Measurements from ENCODE around the gene BACE1-AS. TPM values are rescaled to one million over a fixed set of nuclear protein-coding genes. Genes with fewer than 3 reads are reported as not detected.

BACE1-AS gene
- total RNA-seq, 2 donors from 2014 or later = 7.5 to 9.0 TPM

DNA sequence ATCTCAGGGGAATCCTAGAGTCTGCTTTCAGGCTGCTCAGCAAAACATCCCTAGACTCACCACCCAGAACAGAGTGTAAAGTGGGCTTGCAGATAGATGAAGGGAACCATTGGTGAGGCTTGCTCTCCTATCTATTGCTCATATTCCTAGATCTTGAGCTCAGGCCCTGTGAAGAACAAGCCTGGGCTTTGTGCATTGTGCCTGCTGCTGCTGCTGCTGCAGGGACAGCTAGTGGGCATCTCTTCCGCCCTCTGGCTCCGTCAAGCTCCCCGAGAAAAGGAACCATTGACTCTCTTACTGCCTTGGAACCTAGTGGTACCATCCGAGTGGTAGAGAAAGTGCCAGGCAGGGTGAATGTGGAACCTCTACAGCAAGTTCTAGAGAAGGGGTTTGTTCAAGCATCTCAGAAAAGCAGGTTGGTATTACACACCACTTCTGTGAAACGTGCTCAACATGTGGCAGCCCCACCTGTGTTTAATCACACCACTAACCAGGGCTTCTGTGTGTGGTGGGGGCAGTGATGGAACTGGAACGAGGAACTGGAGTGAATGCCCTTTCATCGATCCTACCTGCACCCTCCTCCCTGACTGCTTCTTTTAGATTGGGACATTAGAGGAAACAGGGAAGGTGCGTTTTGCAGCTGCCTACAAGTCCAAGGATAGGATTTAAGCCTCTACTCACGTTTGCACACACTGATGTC is 4.4 kb downstream of the BACE1-AS start:
- TF ChIP-seq, protein P1, sequence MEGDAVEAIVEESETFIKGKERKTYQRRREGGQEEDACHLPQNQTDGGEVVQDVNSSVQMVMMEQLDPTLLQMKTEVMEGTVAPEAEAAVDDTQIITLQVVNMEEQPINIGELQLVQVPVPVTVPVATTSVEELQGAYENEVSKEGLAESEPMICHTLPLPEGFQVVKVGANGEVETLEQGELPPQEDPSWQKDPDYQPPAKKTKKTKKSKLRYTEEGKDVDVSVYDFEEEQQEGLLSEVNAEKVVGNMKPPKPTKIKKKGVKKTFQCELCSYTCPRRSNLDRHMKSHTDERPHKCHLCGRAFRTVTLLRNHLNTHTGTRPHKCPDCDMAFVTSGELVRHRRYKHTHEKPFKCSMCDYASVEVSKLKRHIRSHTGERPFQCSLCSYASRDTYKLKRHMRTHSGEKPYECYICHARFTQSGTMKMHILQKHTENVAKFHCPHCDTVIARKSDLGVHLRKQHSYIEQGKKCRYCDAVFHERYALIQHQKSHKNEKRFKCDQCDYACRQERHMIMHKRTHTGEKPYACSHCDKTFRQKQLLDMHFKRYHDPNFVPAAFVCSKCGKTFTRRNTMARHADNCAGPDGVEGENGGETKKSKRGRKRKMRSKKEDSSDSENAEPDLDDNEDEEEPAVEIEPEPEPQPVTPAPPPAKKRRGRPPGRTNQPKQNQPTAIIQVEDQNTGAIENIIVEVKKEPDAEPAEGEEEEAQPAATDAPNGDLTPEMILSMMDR (IDR thresholded peaks at IDR 0.05) = no peak
- peaks cover 0 to 14% of the 10 kb centered on the region in 2 donors for H3K4me1 ChIP-seq
- H3K27ac ChIP-seq = no peak overlapping the region
- no peaks in the 10 kb centered on the region for H3K27me3 ChIP-seq
- H3K36me3 ChIP-seq = peaks cover 30% of the 10 kb centered on the region
- H3K9me3 ChIP-seq = no peaks in the 10 kb centered on the region
- DNase-seq (ENCODE audit: low spot score) = no peak
- H3K4me3 ChIP-seq = no peak overlapping the region

DNA sequence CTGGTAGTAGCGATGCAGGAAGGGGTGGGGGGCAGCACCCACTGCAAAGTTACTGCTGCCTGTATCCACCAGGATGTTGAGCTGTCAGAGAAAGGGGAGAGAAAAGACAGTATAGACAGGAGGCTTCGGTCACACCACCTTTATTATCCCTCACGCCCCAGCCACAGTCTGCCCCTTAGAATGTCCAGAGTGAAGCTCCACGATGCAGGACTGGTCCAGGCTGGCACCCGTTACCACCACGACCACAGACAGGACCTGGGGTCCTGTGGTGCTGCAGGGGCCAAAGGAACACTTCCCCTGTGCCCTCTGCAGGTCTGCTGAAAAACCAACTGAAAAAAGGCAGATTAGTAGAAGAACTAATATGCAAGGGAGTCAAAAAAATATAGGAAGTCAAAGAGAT is 5.7 kb downstream of the BACE1-AS start:
- H3K9me3 ChIP-seq = no peaks in the 10 kb centered on the region

DNA sequence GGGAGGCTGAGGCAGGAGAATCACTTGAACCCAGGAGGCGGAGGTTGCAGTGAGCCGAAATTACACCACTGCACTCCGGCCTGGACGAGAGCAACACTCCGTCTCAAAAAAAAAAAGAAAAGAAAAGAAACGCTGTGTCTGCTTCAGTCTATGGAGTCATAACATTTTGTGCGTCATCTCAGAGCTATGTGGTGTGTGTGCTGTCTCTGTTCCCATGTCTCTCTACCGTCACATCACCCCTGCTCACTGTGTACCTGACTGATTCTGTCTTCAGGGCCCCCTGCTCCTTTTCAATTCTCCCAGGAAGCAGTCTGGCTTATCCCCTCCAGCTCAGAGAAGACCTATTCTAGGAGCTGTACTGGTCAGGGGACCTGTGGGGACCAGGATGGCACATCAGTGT is 7.0 kb downstream of the BACE1-AS start:
- Histone ChIP-seq H3K4me3 (no peak overlapping the region), H3K27me3 (no peaks in the 10 kb centered on the region), H3K36me3 (peaks cover 6% of the 10 kb centered on the region), H3K27ac (no peak overlapping the region), H3K9me3 (no peaks in the 10 kb centered on the region), H3K4me1 (peaks cover 0 to 19% of the 10 kb centered on the region in 2 donors)
- TF ChIP-seq, protein P1 (IDR thresholded peaks at IDR 0.05) = no peak
- DNase-seq (ENCODE audit: low spot score) = no peak

More for the DNA sequence above, 5.7 kb downstream of the BACE1-AS start:
- Histone ChIP-seq H3K4me3 (no peak overlapping the region), H3K27me3 (no peaks in the 10 kb centered on the region), H3K4me1 (peaks cover 0 to 19% of the 10 kb centered on the region in 2 donors), H3K27ac (no peak overlapping the region), H3K36me3 (peaks cover 18% of the 10 kb centered on the region)
- TF ChIP-seq, protein P1 (IDR thresholded peaks at IDR 0.05) = no peak
- DNase-seq (ENCODE audit: low spot score) = no peak

DNA sequence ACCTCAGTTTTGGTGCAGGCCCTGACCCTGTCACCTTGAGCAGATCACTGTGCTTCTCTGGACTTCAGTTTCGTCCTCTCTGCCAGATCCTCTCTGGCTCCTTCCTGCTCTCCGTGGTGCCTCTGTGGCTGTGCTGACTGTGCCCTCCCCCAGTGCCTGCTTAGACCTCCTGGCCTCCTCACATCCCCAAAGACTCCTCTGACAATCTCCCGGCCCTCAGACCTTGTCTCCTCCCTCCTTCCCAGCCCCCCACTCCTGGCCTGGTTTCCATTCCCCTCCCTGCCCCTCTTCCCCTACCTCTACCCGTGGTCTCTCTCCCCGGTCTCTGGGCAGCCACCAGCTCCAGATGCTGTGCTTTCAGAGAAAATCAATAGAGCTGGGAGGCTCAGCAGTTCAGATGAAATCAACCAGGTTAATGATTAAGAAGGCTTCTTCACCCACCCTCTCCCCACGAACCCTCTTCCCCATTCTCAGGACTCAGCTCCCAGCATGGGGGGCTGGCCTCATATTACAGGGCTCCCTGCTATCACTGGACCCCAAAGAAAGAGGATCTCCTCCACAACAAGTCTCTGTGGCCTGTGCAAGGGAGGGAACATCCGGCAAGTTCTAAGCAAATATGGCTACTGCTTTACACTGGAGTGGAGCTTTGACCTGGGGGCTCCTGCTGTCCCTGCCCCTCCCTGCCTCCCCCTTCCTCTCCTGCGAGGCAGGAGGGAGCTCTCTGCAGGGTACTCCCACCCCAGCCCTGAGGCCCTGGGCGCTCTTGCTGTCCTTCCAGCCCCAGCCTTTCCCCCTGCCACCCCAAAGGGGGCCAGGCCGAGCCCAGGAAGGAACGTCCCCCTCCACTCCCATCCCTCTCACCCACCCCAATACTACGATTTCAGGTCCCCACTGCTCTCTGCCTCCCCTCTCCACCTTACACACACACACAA is 8.5 kb downstream of the BACE1-AS start:
- H3K4me1 ChIP-seq = peaks cover 0 to 19% of the 10 kb centered on the region in 2 donors
- no peak overlapping the region for H3K27ac ChIP-seq
- no peaks in the 10 kb centered on the region for H3K9me3 ChIP-seq
- no peaks in the 10 kb centered on the region for H3K36me3 ChIP-seq
- H3K27me3 ChIP-seq = no peaks in the 10 kb centered on the region
- no peak for DNase-seq (ENCODE audit: low spot score)
- TF ChIP-seq, protein P1 (IDR thresholded peaks at IDR 0.05) = no peak
- H3K4me3 ChIP-seq = peak overlapping the region in 1 of 2 donors; percentile 24

DNA sequence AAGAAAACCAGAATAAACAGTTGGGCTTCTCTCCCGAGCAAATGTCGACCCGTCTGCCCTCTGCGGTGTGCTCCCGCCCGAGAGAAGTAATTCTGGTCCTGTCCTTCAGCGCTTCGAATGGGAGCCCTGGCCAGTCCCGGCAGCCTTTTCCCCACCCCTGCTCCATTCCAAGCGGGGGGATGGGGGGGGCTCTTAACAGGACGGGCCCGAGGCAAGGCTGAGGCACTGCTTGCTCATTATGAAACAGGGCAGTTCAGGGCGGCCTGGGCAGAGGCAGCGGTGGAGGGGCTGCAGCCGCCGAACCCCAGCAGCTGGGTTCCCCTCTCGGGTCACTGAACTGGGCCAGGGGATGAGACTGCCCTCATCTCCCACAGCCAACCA is 9.1 kb downstream of the BACE1-AS start:
- TF ChIP-seq, protein P1 (IDR thresholded peaks at IDR 0.05) = no peak
- Histone ChIP-seq H3K4me3 (peak overlapping the region in 1 of 2 donors; percentile 24), H3K27me3 (no peaks in the 10 kb centered on the region), H3K36me3 (no peaks in the 10 kb centered on the region), H3K27ac (no peak overlapping the region), H3K4me1 (peaks cover 0 to 19% of the 10 kb centered on the region in 2 donors), H3K9me3 (no peaks in the 10 kb centered on the region)
- DNase-seq (ENCODE audit: low spot score) = peak; percentile 65

Data from right atrium auricular region (tissue), 2 donors.